Islet of Langerhans (tissue), 1 donor: ENCODE results near the gene ATG16L2.
"Not testable (repeated sequence)": the region's sequence is repeated elsewhere in the genome, so short reads cannot be mapped to it uniquely, and the experiment has no call there.

Source experiments
- FAIRE-seq: peaks from one replicate; lab custom pipeline; 2011; peaks lifted over from hg19 to GRCh38; lab: Jason Lieb, UNC

ATG16L2 gene

DNA sequence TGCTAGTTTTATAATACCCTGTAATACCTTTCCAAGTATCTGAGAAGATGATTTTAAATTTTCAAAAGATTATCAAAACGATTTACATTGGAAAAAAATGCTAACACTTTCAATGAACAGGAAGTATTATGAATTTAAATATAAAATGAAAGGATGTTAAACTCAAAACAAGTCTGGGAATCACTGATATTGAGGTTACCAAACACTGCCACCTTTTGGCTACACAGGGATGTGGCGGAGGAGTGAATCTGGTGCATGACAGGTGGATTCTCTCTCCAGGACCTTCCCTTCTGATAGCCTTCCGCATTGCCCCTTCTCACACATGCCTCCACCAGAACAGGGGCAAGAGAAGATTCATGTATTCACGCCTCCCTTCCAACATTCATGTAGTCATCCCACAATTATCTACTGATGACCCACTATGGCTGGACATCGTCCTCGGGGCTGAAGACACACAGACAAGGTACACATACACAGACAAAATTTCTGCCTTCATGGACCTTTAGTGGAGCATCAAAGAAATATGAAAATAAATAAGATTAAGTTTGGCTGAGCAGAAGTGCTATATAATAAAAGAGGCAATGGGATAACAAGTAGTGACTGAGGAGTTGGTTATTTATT, 34.7 kb downstream of the ATG16L2 start:
- FAIRE-seq: peak; percentile 93

- FAIRE-seq: no peak
These were observed 36.6 kb downstream of the ATG16L2 start for GRCh38 chr11:72850832-72851231.

DNA sequence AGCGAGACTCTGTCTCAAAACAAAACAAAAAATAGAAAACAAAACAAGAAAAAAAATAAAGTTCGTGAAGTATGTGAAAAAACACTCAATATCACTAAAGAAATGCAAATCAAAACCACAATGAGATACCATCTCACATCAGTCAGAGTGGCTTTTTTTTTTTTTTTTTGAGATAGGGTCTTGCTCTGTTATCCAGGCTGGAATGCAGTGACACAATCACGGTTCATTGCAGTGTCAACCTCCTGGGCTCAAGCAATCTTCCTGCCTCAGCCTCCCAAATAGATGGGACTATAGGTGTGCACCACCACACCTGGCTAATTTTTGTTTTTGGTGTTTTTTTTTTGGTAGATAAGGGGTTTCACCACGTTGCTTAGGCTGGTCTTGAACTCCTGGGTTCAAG, 37.5 kb downstream of the ATG16L2 start:
- FAIRE-seq: no peak

DNA sequence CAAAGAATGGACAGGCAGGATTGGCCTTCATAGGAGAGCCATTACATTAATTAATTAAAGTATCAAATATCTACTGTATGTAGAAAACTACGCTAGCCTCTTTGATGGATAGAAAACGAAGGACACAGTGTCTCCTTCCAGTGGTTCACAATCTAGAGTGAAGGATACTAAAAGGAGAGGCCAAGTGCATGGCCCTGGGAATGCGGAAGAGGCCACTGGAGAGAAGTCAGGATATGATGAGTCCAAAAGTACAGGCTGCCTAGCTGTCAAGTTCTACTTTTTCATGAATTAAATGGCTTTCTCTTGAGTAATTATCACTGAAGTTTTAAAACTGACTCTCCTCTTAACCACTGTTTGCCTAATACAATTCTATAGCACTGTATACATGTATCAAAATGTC, 41.9 kb downstream of the ATG16L2 start:
- no peak for FAIRE-seq

GRCh38 chr11:72856551-72857345, 42.5 kb downstream of the ATG16L2 start:
- FAIRE-seq: no peak

DNA sequence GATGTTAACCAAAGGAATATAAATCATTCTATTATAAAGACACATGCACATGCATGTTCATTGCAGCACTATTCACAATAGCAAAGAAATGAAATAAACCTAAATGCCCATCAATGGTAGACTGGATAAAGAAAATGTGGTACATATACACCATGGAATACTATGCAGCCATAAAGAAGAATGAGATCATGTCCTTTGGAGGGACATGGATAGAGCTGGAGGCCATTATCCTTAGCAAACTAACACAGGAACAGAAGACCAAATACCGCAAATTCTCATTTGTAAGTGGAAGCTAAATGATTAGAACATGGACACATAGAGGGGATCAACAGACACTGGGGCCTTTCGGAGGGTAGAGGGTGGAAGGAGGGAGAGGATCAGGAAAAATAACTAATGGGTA, 44.1 kb downstream of the ATG16L2 start:
- not testable (repeated sequence) for FAIRE-seq

DNA sequence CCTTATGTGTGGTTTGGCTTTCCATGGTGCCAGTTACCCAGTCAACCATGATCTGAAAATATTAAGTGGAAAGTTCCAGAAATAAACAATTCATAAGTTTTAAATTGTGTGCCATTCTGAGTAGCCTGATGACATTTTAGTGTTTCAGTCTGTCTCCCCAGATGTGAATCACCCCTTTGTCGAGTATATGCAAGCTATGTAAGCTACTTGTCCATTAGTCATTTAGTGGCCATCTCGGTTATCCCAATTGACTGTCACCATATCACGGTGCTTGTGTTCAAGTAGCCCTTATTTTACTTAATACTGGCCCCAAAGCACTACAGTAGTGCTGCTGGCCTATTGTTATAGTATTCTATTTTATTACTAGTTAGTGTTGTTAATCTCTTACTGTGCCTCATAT, 44.9 kb downstream of the ATG16L2 start:
- FAIRE-seq: no peak

GRCh38 chr11:72860010-72860409, 45.8 kb downstream of the ATG16L2 start:
- FAIRE-seq: no peak

DNA sequence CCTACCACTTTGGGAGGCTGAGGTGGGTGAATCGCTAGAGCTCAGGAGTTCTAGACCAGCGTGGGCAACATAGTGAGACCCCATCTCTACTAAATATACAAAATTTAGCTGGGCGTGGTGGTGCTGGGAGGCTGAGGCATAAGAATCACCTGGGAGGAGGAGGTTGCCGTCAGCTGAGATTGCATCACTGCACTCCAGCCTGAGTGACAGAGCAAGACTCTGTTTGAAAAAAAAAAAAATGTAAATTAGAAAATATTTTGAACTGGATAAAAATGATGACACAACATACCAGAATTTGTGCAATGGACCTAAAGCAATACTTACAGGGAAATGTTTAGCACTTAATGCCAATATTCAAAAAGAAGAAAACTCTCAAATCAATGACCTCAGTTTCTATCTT, 46.4 kb downstream of the ATG16L2 start:
- FAIRE-seq: no peak

DNA sequence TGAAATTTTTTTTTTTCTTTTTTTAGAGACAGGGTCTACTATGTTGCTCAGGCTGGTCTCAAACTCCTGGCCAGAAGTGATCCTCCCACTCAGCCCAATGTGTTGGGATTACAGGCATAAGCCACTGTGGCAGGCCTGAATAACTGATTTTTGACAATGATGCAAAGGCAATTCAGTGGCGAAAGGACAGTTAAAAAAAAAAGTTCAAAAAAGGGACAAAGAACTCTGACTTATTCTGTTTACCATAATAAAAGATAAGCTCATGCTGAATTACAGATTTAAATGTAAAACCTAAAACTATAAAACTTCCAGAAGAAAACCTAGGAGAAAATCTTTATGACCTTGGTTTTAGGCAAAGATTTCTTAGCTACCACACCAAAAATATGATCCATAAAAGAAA, 48.9 kb downstream of the ATG16L2 start:
- FAIRE-seq: no peak

- FAIRE-seq: no peak
These were observed 49.7 kb downstream of the ATG16L2 start for GRCh38 chr11:72863916-72864315.

DNA sequence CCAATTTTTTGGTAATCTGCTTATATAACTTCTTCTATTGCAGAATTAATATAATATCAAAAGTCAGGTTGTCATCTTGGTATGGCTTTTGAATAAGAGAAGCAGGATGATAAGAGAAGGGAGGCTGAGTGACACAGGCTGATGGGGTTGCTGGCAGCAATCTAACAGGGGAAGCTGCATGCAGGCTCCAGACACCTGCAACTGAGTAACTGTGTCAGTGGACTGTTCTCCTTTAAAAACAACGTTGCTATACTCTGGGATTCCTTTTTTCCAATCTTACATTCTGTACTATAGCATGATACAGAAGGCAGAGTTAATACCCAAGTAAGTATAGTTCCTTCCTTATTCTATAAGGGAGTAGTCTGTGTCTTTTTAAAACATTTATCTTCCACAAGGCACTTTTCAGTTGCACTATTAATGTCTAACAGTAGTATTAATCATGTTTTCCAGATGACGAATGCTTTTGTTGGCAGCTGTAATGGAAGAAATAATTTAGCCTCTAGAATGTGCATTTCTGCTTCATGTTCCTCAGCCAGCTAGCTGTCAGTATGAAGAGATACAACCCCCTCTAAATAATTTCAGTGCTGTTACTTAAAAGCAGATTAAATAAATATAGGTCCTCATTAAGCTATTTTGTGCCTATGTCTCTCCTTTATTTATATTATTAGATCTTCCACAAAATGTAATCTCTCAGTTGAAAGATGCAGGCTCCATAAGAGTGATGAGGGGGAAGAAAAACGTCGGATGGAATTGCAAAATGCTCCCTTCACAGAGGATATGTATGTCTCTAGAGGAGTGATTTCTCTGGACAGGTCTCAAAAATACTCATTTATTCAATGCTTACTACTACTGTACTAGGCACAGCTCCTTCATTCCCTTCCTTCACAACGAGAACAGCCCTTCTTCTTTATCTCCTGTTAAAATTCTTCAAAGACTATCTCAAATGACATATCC, 50.8 kb downstream of the ATG16L2 start:
- peak; percentile 62 for FAIRE-seq

GRCh38 chr11:72867970-72868369, 53.8 kb downstream of the ATG16L2 start:
- FAIRE-seq: no peak

DNA sequence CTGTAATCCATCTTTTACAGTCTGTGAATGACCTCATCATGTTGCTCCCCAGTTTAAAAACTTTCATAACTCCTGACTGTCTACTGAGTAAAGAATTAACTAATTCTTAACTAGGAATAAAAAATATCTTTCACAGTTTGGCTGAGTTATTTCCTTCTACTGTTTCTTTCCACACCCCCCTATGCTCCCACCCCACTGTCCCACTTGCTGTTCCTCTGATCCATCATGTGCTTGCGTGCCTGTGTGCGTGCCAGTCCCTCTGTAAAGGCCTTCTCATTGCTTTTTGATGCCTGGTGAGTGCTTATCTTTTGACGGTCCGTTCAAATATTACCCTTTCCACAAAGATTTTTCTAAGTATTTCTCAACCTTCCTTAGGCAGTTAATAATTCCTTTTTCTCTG, 55.6 kb downstream of the ATG16L2 start:
- FAIRE-seq: no peak

DNA sequence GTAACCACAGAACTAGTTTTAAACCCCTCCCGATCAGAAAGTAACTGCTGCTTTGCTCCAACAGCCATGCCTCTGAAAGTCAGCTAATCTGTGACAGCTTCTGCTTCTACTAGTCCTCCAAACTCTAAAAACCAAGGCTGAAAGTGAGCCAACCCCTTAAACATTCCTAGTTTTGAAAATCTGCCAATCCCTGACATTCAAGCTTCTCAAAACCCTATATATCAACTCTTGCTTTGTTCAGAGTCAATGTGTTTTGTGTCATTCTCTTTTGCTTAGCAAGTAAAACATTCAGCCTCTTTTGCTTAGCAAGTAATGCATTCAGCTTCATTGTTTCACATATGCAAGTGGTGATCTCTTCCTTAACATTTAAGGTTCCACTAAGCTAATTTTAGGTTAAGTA, 56.9 kb downstream of the ATG16L2 start:
- no peak for FAIRE-seq

GRCh38 chr11:72872012-72872411, 57.8 kb downstream of the ATG16L2 start:
- no peak for FAIRE-seq

DNA sequence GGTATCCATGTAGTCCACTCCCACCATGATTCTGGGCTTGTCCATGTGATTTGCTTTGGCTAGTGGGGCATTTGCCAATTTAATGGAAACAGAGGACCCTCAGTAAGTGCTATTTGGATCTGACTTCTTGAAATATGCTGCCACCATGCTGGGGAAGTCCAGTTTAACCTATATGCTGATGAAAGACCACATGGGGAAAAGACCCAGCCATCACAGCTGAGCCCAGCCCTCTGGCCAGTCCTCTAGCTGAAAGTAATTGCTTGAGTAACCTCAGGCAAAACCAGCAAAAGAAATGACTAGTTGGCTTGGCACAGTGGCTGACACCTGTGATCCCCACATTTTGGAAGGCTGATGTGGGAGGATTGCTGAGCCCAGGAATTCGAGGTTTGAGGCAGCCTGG, 61.5 kb downstream of the ATG16L2 start:
- no peak for FAIRE-seq

DNA sequence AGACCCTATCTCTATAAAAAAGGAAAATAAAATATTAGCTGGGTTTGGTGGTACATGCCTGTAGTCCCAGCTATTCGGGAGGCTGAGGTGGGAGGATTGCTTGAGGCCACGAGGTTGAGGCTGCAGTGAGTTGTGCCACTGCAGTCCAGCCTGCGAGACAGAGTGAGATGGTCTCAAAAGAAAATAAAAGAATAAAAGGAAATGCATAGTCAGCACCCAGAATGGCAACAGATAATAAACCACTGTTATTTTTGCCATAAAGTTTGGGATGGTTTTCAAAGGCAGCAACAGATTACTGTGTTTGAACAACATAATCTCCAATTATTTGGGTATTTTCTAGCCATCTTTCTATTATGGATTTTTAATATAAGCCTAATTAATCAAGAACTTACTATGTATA, 61.9 kb downstream of the ATG16L2 start:
- FAIRE-seq: no peak
